ENCODE results near the gene OASL. TPM values are rescaled to one million over a fixed set of nuclear protein-coding genes. Genes with fewer than 3 reads are reported as not detected.
"Not testable (repeated sequence)": the region's sequence is repeated elsewhere in the genome, so short reads cannot be mapped to it uniquely, and the experiment has no call there.

OASL gene
- total and polyA plus RNA-seq, 2 experiments from 2014 or later: 0.13 to 0.54 TPM

GRCh38 chr12:121065345-121065744 is 26.3 kb upstream of the OASL start:
- Histone ChIP-seq H3K4me2 (ENCODE audit: unreplicated experiment) (no peak overlapping the region), H3K4me1 (ENCODE audit: insufficient read depth) (0 out of 2 replicates have a peak, but pooled peaks cover 1% of the 10 kb centered on the region), H3F3A (ENCODE audit: insufficient read depth) (no peaks in the 10 kb centered on the region), H3K4me3 (no peak overlapping the region), H2AFZ (no peak overlapping the region), H3K9me3 (ENCODE audit: low read depth) (no peaks in the 10 kb centered on the region), H3K79me2 (ENCODE audit: insufficient read depth) (no peaks in the 10 kb centered on the region), H3K9ac (no peak overlapping the region), H3K9me2 (ENCODE audit: insufficient read depth) (no peaks in the 10 kb centered on the region), H3K36me3 (ENCODE audit: low read depth) (no peaks in the 10 kb centered on the region), H3K27me3 (replicated peaks; ENCODE audit: insufficient read depth) (peaks cover 22% of the 10 kb centered on the region), H4K20me1 (ENCODE audit: insufficient read depth) (no peaks in the 10 kb centered on the region), H3K27ac (no peak overlapping the region)
- in situ Hi-C loops (cut with MboI): no loop called here
- 30 to 33% methylated on average over 2 of the region's 2 CpGs for WGBS, 2 experiments (ENCODE audit: low coverage in 1 of 2, low lambda C conversion rate in 2 of 2, missing lambda C conversion rate in 2 of 2)
- no peak for TF ChIP-seq EZH2phosphoT487 (IDR thresholded peaks at IDR 0.05; ENCODE audit: insufficient read depth, low read depth)
- TF ChIP-seq EZH2 (IDR thresholded peaks at IDR 0.05; ENCODE audit: insufficient read depth, poor library complexity, severe bottlenecking): no peak
- DNase-seq: no peak

- H3K4me3 ChIP-seq; H3K9me3 ChIP-seq (ENCODE audit: low read depth); H3K9ac ChIP-seq; H3K36me3 ChIP-seq (ENCODE audit: low read depth); H3K9me2 ChIP-seq (ENCODE audit: insufficient read depth); H3K79me2 ChIP-seq (ENCODE audit: insufficient read depth); H3K4me2 ChIP-seq (ENCODE audit: unreplicated experiment); H3K27ac ChIP-seq; H4K20me1 ChIP-seq (ENCODE audit: insufficient read depth); H3F3A ChIP-seq (ENCODE audit: insufficient read depth); H3K4me1 ChIP-seq (ENCODE audit: insufficient read depth); H2AFZ ChIP-seq; DNase-seq; in situ Hi-C loops (cut with MboI): not testable (repeated sequence)
- peaks cover 22% of the 10 kb centered on the region for H3K27me3 ChIP-seq (replicated peaks; ENCODE audit: insufficient read depth)
- WGBS, 2 experiments (ENCODE audit: low coverage in 1 of 2, low lambda C conversion rate in 2 of 2, missing lambda C conversion rate in 2 of 2): 88 to 92% methylated on average over 11 to 12 of the region's 12 CpGs
These were observed 25.5 kb upstream of the OASL start for GRCh38 chr12:121064586-121064985.

- Histone ChIP-seq H3K36me3 (ENCODE audit: low read depth) (no peaks in the 10 kb centered on the region), H3K27ac (no peak overlapping the region), H2AFZ (no peak overlapping the region), H4K20me1 (ENCODE audit: insufficient read depth) (no peaks in the 10 kb centered on the region), H3F3A (ENCODE audit: insufficient read depth) (no peaks in the 10 kb centered on the region), H3K4me3 (no peak overlapping the region), H3K9me3 (ENCODE audit: low read depth) (no peaks in the 10 kb centered on the region), H3K79me2 (ENCODE audit: insufficient read depth) (no peaks in the 10 kb centered on the region), H3K9ac (no peak overlapping the region), H3K27me3 (replicated peaks; ENCODE audit: insufficient read depth) (peaks cover 18% of the 10 kb centered on the region), H3K9me2 (ENCODE audit: insufficient read depth) (no peaks in the 10 kb centered on the region), H3K4me1 (ENCODE audit: insufficient read depth) (0 out of 2 replicates have a peak, but pooled peaks cover 7% of the 10 kb centered on the region), H3K4me2 (ENCODE audit: unreplicated experiment) (no peak overlapping the region)
- 49 to 69% methylated on average over 1 of the region's 1 CpG for WGBS, 2 experiments (ENCODE audit: low coverage in 1 of 2, low lambda C conversion rate in 2 of 2, missing lambda C conversion rate in 2 of 2)
- TF ChIP-seq EZH2 (IDR thresholded peaks at IDR 0.05; ENCODE audit: insufficient read depth, poor library complexity, severe bottlenecking): no peak
- TF ChIP-seq EZH2phosphoT487 (IDR thresholded peaks at IDR 0.05; ENCODE audit: insufficient read depth, low read depth): no peak
- in situ Hi-C loops (cut with MboI): no loop called here
- DNase-seq: no peak
These were observed 25.1 kb upstream of the OASL start for GRCh38 chr12:121064116-121064515.

- H2AFZ ChIP-seq: no peak overlapping the region
- no peaks in the 10 kb centered on the region for H3K9me2 ChIP-seq (ENCODE audit: insufficient read depth)
- no peak overlapping the region for H3K4me2 ChIP-seq (ENCODE audit: unreplicated experiment)
- H3K36me3 ChIP-seq (ENCODE audit: low read depth): no peaks in the 10 kb centered on the region
- no peaks in the 10 kb centered on the region for H3K79me2 ChIP-seq (ENCODE audit: insufficient read depth)
- 0 out of 2 replicates have a peak, but pooled peaks cover 7% of the 10 kb centered on the region for H3K4me1 ChIP-seq (ENCODE audit: insufficient read depth)
- DNase-seq: no peak
- no peak for TF ChIP-seq EZH2phosphoT487 (IDR thresholded peaks at IDR 0.05; ENCODE audit: insufficient read depth, low read depth)
- no peak for TF ChIP-seq EZH2 (IDR thresholded peaks at IDR 0.05; ENCODE audit: insufficient read depth, poor library complexity, severe bottlenecking)
- no peaks in the 10 kb centered on the region for H3K9me3 ChIP-seq (ENCODE audit: low read depth)
- no peaks in the 10 kb centered on the region for H4K20me1 ChIP-seq (ENCODE audit: insufficient read depth)
- 0 out of 2 replicates have a peak, but pooled peaks cover 8% of the 10 kb centered on the region for H3K27me3 ChIP-seq (replicated peaks; ENCODE audit: insufficient read depth)
- in situ Hi-C loops (cut with MboI): no loop called here
- no peak overlapping the region for H3K9ac ChIP-seq
- H3K4me3 ChIP-seq: no peak overlapping the region
- H3F3A ChIP-seq (ENCODE audit: insufficient read depth): no peaks in the 10 kb centered on the region
- H3K27ac ChIP-seq: no peak overlapping the region
- 83 to 85% methylated on average over 11 of the region's 11 CpGs for WGBS, 2 experiments (ENCODE audit: low coverage in 1 of 2, low lambda C conversion rate in 2 of 2, missing lambda C conversion rate in 2 of 2)
These were observed 23.5 kb upstream of the OASL start for GRCh38 chr12:121062391-121063045.

Measured in GM23248 (cell line).